GM12892 (cell line): ENCODE data around the gene RABEP2.
A peak's percentile ranks its signal among the peaks of the same experiment; 100 is the strongest.

ENCODE experiments used
- DNase-seq: peaks from one replicate; pipeline ENCODE4 v3.0.0; 2011; ENCODE audit not compliant: insufficient read length
- FAIRE-seq: peaks from 2 replicates; lab custom pipeline; 2011; peaks lifted over from hg19 to GRCh38; lab: Jason Lieb, UNC
- POLR2A ChIP-seq: IDR thresholded peaks from 2 replicates; pipeline ENCODE4 v1.6.1; 2011; ENCODE audit warnings: low read depth, low read length, control low read depth
- POLR2AphosphoS5 ChIP-seq: IDR thresholded peaks from 2 replicates; pipeline ENCODE4 v1.6.1; 2011; ENCODE audit warnings: low read depth, low read length, control low read depth
- TAF1 ChIP-seq: IDR thresholded peaks from 2 replicates; pipeline ENCODE4 v1.6.1; 2011; ENCODE audit warnings: low read depth, mild to moderate bottlenecking, control low read depth, low read length, borderline replicate concordance

RABEP2 gene

GRCh38 chr16:28910086-28911031, 14.7 kb downstream of the RABEP2 start:
- no peak for FAIRE-seq
- no peak for DNase-seq

GRCh38 chr16:28905800-28906372, 19.2 kb downstream of the RABEP2 start:
- TF ChIP-seq POLR2A (no peak), POLR2AphosphoS5 (no peak), TAF1 (no peak)
- DNase-seq (no peak), FAIRE-seq (no peak)

More at GRCh38 chr16:28910086-28911031, 14.7 kb downstream of the RABEP2 start:
- TF ChIP-seq POLR2A (no peak), POLR2AphosphoS5 (no peak), TAF1 (no peak)

GRCh38 chr16:28905229-28905754, 19.7 kb downstream of the RABEP2 start:
- no peak for DNase-seq
- TF ChIP-seq TAF1: no peak
- TF ChIP-seq POLR2AphosphoS5: no peak
- no peak for TF ChIP-seq POLR2A
- FAIRE-seq: no peak

- no peak for FAIRE-seq
- TF ChIP-seq POLR2AphosphoS5: no peak
- TF ChIP-seq TAF1: no peak
- no peak for TF ChIP-seq POLR2A
- no peak for DNase-seq
These were observed 20.2 kb downstream of the RABEP2 start for GRCh38 chr16:28904828-28905227.

GRCh38 chr16:28904363-28904762, 20.7 kb downstream of the RABEP2 start:
- DNase-seq: no peak
- TF ChIP-seq TAF1 (no peak), POLR2AphosphoS5 (no peak), POLR2A (no peak)
- no peak for FAIRE-seq

- TF ChIP-seq POLR2AphosphoS5: no peak
- no peak for DNase-seq
- no peak for FAIRE-seq
These were observed 21.5 kb downstream of the RABEP2 start for GRCh38 chr16:28903344-28904042.

- TF ChIP-seq POLR2A (0 out of 2 replicates have a peak, but pooled peaks have one; percentile 18), TAF1 (no peak)
- FAIRE-seq: no peak
These were observed 22.1 kb downstream of the RABEP2 start for GRCh38 chr16:28902909-28903308.

GRCh38 chr16:28901862-28902261, 23.2 kb downstream of the RABEP2 start:
- DNase-seq (no peak), FAIRE-seq (no peak)
- no peak for TF ChIP-seq POLR2AphosphoS5
- TF ChIP-seq POLR2A: no peak
- TF ChIP-seq TAF1: no peak

More at GRCh38 chr16:28902909-28903308, 22.1 kb downstream of the RABEP2 start:
- DNase-seq: no peak

- DNase-seq (no peak), FAIRE-seq (no peak)
- TF ChIP-seq POLR2AphosphoS5 (no peak), TAF1 (no peak), POLR2A (no peak)
These were observed 24.4 kb downstream of the RABEP2 start for GRCh38 chr16:28900601-28901000.

GRCh38 chr16:28899882-28900590, 25.0 kb downstream of the RABEP2 start:
- DNase-seq (no peak), FAIRE-seq (no peak)
- TF ChIP-seq POLR2A (no peak), TAF1 (no peak), POLR2AphosphoS5 (no peak)
